AG09319 (cell line): Measurements from ENCODE around the gene CPT1A.

Experiments used
- DNase-seq: peaks from one replicate; pipeline ENCODE4 v3.0.0-alpha.2; 2010; ENCODE audit warnings: low read depth; ENCODE audit errors: extremely low read depth
- CTCF ChIP-seq: IDR thresholded peaks from 2 replicates; pipeline ENCODE4 v1.5.1; 2011; ENCODE audit warnings: low read depth, mild to moderate bottlenecking, inconsistent platforms, low read length, moderate library complexity

The CPT1A gene

DNA sequence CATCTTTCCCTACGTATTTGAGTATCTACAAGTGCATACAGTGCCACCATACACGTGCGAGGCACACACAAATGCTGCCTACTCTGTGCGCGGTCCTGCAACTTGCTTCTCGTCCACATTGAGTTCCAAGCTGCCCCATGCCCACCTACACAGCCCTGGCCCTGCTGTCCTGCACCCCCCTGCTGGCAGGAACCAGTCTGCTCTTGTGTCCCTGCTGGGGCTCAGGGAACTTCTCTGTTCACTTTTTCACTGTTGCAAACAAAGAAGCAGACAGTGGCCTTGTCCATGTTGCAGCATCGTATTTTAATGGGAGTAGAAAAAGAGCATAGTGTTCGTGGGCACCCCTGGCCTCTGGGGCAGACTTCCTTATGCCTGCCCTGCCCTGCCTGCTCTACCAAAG is 14.0 kb downstream of the CPT1A start:
- TF ChIP-seq CTCF = no peak
- DNase-seq = no peak

- TF ChIP-seq CTCF = no peak
- DNase-seq = no peak
Measured at GRCh38 chr11:68826726-68827125, 15.0 kb downstream of the CPT1A start.

- DNase-seq = no peak
Measured at GRCh38 chr11:68825571-68825970, 16.1 kb downstream of the CPT1A start.

DNA sequence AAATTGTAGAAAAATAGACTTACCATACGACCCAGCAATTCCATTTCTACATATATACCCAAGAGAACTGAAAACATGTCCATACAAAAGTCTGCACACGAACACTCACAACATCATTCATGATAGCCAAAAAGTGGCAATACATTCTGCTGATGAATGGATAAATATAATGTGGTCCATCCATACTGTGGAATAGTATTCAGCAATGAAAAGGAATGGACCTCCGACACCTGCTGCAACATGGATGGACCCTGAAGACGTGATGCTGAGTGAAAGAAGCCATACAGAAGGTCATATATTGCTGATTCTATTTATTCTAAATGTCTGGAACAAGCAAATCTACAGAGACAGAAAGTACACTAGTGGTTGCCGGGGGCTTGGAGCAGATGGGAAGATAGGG is 19.2 kb downstream of the CPT1A start:
- no peak for DNase-seq
- no peak for TF ChIP-seq CTCF

More at GRCh38 chr11:68825571-68825970, 16.1 kb downstream of the CPT1A start:
- TF ChIP-seq CTCF = no peak; the same call in 1 of the 2 replicates

DNA sequence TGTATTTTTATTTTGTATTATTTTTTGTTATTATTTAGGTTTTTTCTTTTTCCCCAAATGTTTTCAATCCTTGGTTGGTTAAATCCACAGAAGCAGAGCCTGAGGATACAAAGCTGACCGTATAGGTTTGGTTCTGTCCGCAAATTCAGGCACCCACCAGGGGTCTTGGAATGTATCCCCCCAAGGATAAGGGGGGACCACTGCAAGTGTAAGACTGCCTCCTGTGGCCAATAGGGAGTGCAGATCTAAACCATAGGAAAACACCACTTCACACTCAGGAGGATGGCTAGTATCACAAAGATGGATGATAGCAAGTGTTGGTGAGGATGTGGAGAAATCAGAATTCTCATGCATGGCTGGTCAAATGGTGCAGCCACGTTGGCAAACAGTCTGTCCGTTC is 20.0 kb downstream of the CPT1A start:
- DNase-seq = no peak
- TF ChIP-seq CTCF = no peak

GRCh38 chr11:68819362-68819761 is 22.4 kb downstream of the CPT1A start:
- TF ChIP-seq CTCF = no peak
- no peak for DNase-seq

GRCh38 chr11:68818181-68818580 is 23.5 kb downstream of the CPT1A start:
- DNase-seq = no peak
- no peak for TF ChIP-seq CTCF
